HG02884 (cell line): ENCODE data around the gene DENND4B.

Source experiments
- ATAC-seq: cut with Tn5 transposase; IDR thresholded peaks from one replicate; pipeline ENCODE4 v1.9.1; 2021; ENCODE audit warnings: mild to moderate bottlenecking, moderate library complexity; ENCODE audit not compliant: unreplicated experiment

The DENND4B gene

GRCh38 chr1:153945795-153946621 is 510 bp downstream of the DENND4B start:
- ATAC-seq = peak; percentile 65

- ATAC-seq = no peak
These were observed 1.3 kb downstream of the DENND4B start for GRCh38 chr1:153945131-153945794.

- no peak for ATAC-seq
These were observed 1.7 kb downstream of the DENND4B start for GRCh38 chr1:153944827-153945117.

- no peak for ATAC-seq
These were observed 2.3 kb downstream of the DENND4B start for GRCh38 chr1:153944005-153944826.

- no peak for ATAC-seq
These were observed 3.6 kb downstream of the DENND4B start for GRCh38 chr1:153942766-153943549.

- no peak for ATAC-seq
These were observed 4.4 kb downstream of the DENND4B start for GRCh38 chr1:153941826-153942725.

GRCh38 chr1:153940756-153941155 is 5.8 kb downstream of the DENND4B start:
- ATAC-seq = no peak

- no peak for ATAC-seq
These were observed 7.0 kb downstream of the DENND4B start for GRCh38 chr1:153939476-153939875.

- no peak for ATAC-seq
These were observed 7.5 kb downstream of the DENND4B start for GRCh38 chr1:153938996-153939395.

GRCh38 chr1:153937331-153937730 is 9.2 kb downstream of the DENND4B start:
- no peak for ATAC-seq

GRCh38 chr1:153936011-153936802 is 10.3 kb downstream of the DENND4B start:
- ATAC-seq = no peak

GRCh38 chr1:153934746-153935145 is 11.8 kb downstream of the DENND4B start:
- ATAC-seq = no peak

- ATAC-seq = no peak
These were observed 12.6 kb downstream of the DENND4B start for GRCh38 chr1:153933955-153934354.

GRCh38 chr1:153933430-153933829 is 13.1 kb downstream of the DENND4B start:
- no peak for ATAC-seq

- no peak for ATAC-seq
These were observed 14.1 kb downstream of the DENND4B start for GRCh38 chr1:153932156-153933131.

- ATAC-seq = no peak
These were observed 16.3 kb downstream of the DENND4B start for GRCh38 chr1:153929981-153930948.

- no peak for ATAC-seq
These were observed 17.1 kb downstream of the DENND4B start for GRCh38 chr1:153929426-153929825.
